GM12878 (cell line): Measurements from ENCODE around the gene ERG. TPM values are rescaled to one million over a fixed set of nuclear protein-coding genes. Genes with fewer than 3 reads are reported as not detected.

Experiments
- ATAC-seq: fragments of 200-7000 bp; cut with Tn5 transposase; 3 replicates; pipeline ENCODE4 v1.9.1; 2020; ENCODE audit warnings: mild to moderate bottlenecking, moderate library complexity
- BruUV-seq: library from RNA; stranded (reverse); fragments of 400-500 nt; replicated peaks from 2 replicates; lab custom pipeline; 2021; lab: Mats Ljungman, UMichigan
- CTCF ChIA-PET: fragments of 300-600 bp; sonication (Branson Sonifier 250); formaldehyde crosslinking; extraction: SDS; loops from one replicate; lab custom pipeline; 2021; ENCODE audit warnings: inconsistent platforms; lab: Yijun Ruan, JAX
- POLR2A ChIA-PET: fragments of 350-600 bp; formaldehyde crosslinking; extraction: SDS; loops from one replicate; lab custom pipeline; 2021; ENCODE audit warnings: inconsistent platforms; lab: Charles Lee
- RAD21 ChIA-PET: fragments of 300-600 bp; sonication (Branson Sonifier 250); formaldehyde crosslinking; loops from one replicate; lab custom pipeline; 2023; ENCODE audit warnings: antibody characterized with exemption; ENCODE audit not compliant: unreplicated experiment; lab: Charles Lee
- SMC1A ChIA-PET: fragments of 300-600 bp; sonication (Branson Sonifier 250); formaldehyde crosslinking; loops from one replicate; lab custom pipeline; 2023; ENCODE audit not compliant: unreplicated experiment, uncharacterized antibody; lab: Charles Lee
- DNase-seq: peaks from one replicate; pipeline ENCODE4 v3.0.0-alpha.2; 2011; ENCODE audit warnings: low read depth, low spot score
- FAIRE-seq: peaks from 3 replicates; lab custom pipeline; 2011; peaks lifted over from hg19 to GRCh38; lab: Jason Lieb, UNC
- H2AFZ ChIP-seq: 2 replicates; pipeline ENCODE4 v1.6.0; 2011; ENCODE audit warnings: low read depth, low read length, control low read depth; ENCODE audit not compliant: control insufficient read depth
- H3K27ac ChIP-seq: 2 replicates; pipeline ENCODE4 v1.5.1; 2011; ENCODE audit warnings: control low read depth; ENCODE audit not compliant: control insufficient read depth, insufficient read depth
- H3K27me3 ChIP-seq, 2 experiments: replicated peaks in 1 of 2; 2 replicates each; pipeline versions ENCODE4 v1.6.0 to v1.6.1; 2011; ENCODE audit warnings: low read length in 1 of 2; ENCODE audit not compliant: control insufficient read depth in 2 of 2, insufficient read depth in 2 of 2
- H3K36me3 ChIP-seq, 2 experiments: 2 replicates each; pipeline ENCODE4 v1.5.1; 2011; ENCODE audit warnings: low read length in 1 of 2; ENCODE audit not compliant: control insufficient read depth in 2 of 2, insufficient read depth in 2 of 2
- H3K4me1 ChIP-seq: 2 replicates; pipeline ENCODE4 v1.6.1; 2011; ENCODE audit warnings: mild to moderate bottlenecking, low read length, moderate library complexity, mixed read lengths; ENCODE audit not compliant: control insufficient read depth, insufficient read depth
- H3K4me2 ChIP-seq: 2 replicates; pipeline ENCODE4 v1.6.0; 2011; ENCODE audit warnings: control low read depth; ENCODE audit not compliant: control insufficient read depth, insufficient read depth
- H3K4me3 ChIP-seq: fragments of 200-600 bp; sonication (generic); 2 replicates; pipeline ENCODE4 v1.5.1; 2016
- H3K79me2 ChIP-seq: 2 replicates; pipeline ENCODE4 v1.6.0; 2011; ENCODE audit warnings: low read length; ENCODE audit not compliant: control insufficient read depth, insufficient read depth
- H3K9ac ChIP-seq: 2 replicates; pipeline ENCODE4 v1.8.0; 2011; ENCODE audit warnings: low read length, control low read depth, mixed read lengths; ENCODE audit not compliant: control insufficient read depth, insufficient read depth
- H3K9me3 ChIP-seq: replicated peaks from 3 replicates; pipeline ENCODE4 v1.5.1; 2011; ENCODE audit warnings: mild to moderate bottlenecking, low read length; ENCODE audit not compliant: control insufficient read depth, insufficient read depth
- H4K20me1 ChIP-seq: 2 replicates; pipeline ENCODE4 v1.6.0; 2011; ENCODE audit not compliant: control insufficient read depth, insufficient read depth
- ASH2L ChIP-seq: fragments of 300-600, 200-600 bp; sonication (generic); IDR thresholded peaks from 2 replicates; pipeline ENCODE4 v1.6.1; 2017; ENCODE audit warnings: low read depth, mild to moderate bottlenecking, borderline replicate concordance
- CBFB ChIP-seq: IDR thresholded peaks from 2 replicates; pipeline ENCODE4 v1.6.1; 2016; ENCODE audit warnings: antibody characterized with exemption, low read depth
- CHD4 ChIP-seq: fragments of 200-600 bp; sonication (generic); IDR thresholded peaks from 2 replicates; pipeline ENCODE4 v1.6.1; 2016; ENCODE audit warnings: mild to moderate bottlenecking
- CREM ChIP-seq: IDR thresholded peaks from 2 replicates; pipeline ENCODE4 v1.6.1; 2014; ENCODE audit warnings: antibody characterized with exemption, low read depth
- CUX1 ChIP-seq: IDR thresholded peaks from 2 replicates; pipeline ENCODE4 v1.6.1; 2012; ENCODE audit warnings: improper control_type of control experiment, low read depth, low read length; ENCODE audit not compliant: insufficient replicate concordance
- IKZF1 ChIP-seq: fragments of 450-650 bp; conservative IDR thresholded peaks from 2 replicates; pipeline ENCODE4 v1.6.1; 2017; ENCODE audit warnings: antibody characterized with exemption, mild to moderate bottlenecking
- IRF3 ChIP-seq: fragments of 450-650 bp; IDR thresholded peaks from 2 replicates; pipeline ENCODE4 v1.6.1; 2014; ENCODE audit warnings: mild to moderate bottlenecking
- MEF2B ChIP-seq: fragments of 450-650 bp; IDR thresholded peaks from 2 replicates; pipeline ENCODE4 v1.6.1; 2018; ENCODE audit warnings: mild to moderate bottlenecking, moderate library complexity; ENCODE audit not compliant: partially characterized antibody, poor library complexity, severe bottlenecking
- PML ChIP-seq: IDR thresholded peaks from 2 replicates; pipeline ENCODE4 v1.6.1; 2012; ENCODE audit warnings: low read length, inconsistent platforms
- STAT1 ChIP-seq: fragments of 450-650 bp; conservative IDR thresholded peaks from 2 replicates; pipeline ENCODE4 v1.6.1; 2014; ENCODE audit warnings: antibody characterized with exemption, mild to moderate bottlenecking
- WGBS: methylation state at CpG from one replicate; pipeline ENCODE4 v1.1.6; 2016; ENCODE audit warnings: low lambda C conversion rate; ENCODE audit not compliant: insufficient replicate concordance, insufficient coverage; ENCODE audit errors: missing lambda C conversion rate; 5-methylcytosine and 5-hydroxymethylcytosine counted together
- in situ Hi-C: fragments of 300-500 bp; cut with MboI; formaldehyde crosslinking; loops from 9 replicates; pipeline ENCODE4 v1.14.3; 2018; ENCODE audit warnings: mixed read lengths
- intact Hi-C: fragments of 100-400 bp; cut with micrococcal nuclease; formaldehyde crosslinking; loops from one replicate; pipeline ENCODE4 v1.14.2; 2022; ENCODE audit not compliant: unreplicated experiment
- polyA plus RNA-seq, 11 experiments: library from polyadenylated mRNA; depleted of rRNA in 4 of 11; unstranded in 6 of 11; stranded (reverse) in 5 of 11; fragments of >200 nt; fragmentation: Nextera tagmentation in 4 of 11; fragmentation: Illumina TruSeq in 1 of 11; extraction: Ambion mirVana in 4 of 11; extraction: Trizol in 1 of 11; gene quantifications; 1 replicate in 1 of 11; 2 replicates in 10 of 11; pipeline versions ENCODE4 v1.2.1 to v1.2.3, GENCODE V29; 2011 to 2016; ENCODE audit warnings: inconsistent platforms in 2 of 11, missing spikeins in 2 of 11, low read depth in 1 of 11
- total RNA-seq, 4 experiments: library from RNA; depleted of rRNA in 3 of 4; stranded (reverse); fragments of >200 nt in 3 of 4; fragmentation: Illumina TruSeq in 1 of 4; extraction: Trizol in 1 of 4; gene quantifications; 2 replicates each; pipeline versions ENCODE4 v1.2.1 to v1.2.3, GENCODE V29; 2013 to 2021
- TF ChIP-seq, protein P1 (sequence below): IDR thresholded peaks from 2 replicates; pipeline ENCODE4 v1.6.1; 2012; ENCODE audit warnings: low read depth, low read length, improper control_type of control experiment

ERG gene
- total and polyA plus RNA-seq, 10 of the 15 experiments (the other 5 are each of a cell fraction or from before 2014, with no cell fraction given) = not detected

DNA sequence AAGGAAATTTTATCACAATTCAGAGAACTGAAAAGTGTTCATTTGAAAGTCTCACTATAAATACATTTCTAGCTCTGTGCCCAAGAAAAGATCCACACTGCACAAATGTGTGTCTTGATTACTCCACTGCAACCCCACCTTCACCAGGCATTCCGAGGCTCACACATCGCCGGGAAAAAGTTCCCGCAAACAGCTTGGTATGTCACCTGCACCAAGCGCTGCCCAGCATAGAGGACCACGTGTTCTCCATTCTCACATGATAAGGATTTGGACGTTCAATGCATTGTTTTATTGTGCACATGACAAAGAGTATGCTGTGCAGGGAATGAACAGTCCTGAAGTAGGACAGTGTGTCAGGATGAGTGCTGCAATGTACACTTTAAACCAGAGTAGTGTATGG, 70.1 kb downstream of the ERG start (continued):
- TF ChIP-seq PML (no peak), IRF3 (no peak)

GRCh38 chr21:38424305-38425019, 73.8 kb downstream of the ERG start:
- ChIA-PET RAD21 (no interaction called here), CTCF (no interaction called here), POLR2A (no interaction called here), SMC1A (no interaction called here)
- intact Hi-C loops (no loop called here), in situ Hi-C loops (no loop called here)
- no peak for DNase-seq
- no peak overlapping the region for H3K9ac ChIP-seq
- no peaks in the 10 kb centered on the region for H3K4me1 ChIP-seq
- no peak for ATAC-seq
- no TSS peak for BruUV-seq
- H3K9me3 ChIP-seq = no peaks in the 10 kb centered on the region
- peaks cover 0 to 2% of the 10 kb centered on the region in 2 experiments; a peak in 1 of 4 replicates for H3K27me3 ChIP-seq
- no peak overlapping the region for H3K27ac ChIP-seq
- H3K4me3 ChIP-seq = no peak overlapping the region
- TF ChIP-seq, protein P1, sequence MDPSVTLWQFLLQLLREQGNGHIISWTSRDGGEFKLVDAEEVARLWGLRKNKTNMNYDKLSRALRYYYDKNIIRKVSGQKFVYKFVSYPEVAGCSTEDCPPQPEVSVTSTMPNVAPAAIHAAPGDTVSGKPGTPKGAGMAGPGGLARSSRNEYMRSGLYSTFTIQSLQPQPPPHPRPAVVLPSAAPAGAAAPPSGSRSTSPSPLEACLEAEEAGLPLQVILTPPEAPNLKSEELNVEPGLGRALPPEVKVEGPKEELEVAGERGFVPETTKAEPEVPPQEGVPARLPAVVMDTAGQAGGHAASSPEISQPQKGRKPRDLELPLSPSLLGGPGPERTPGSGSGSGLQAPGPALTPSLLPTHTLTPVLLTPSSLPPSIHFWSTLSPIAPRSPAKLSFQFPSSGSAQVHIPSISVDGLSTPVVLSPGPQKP = no peak
- no peak for TF ChIP-seq CUX1
- no peak for TF ChIP-seq IKZF1
- TF ChIP-seq STAT1 = no peak
- no peak for TF ChIP-seq CREM
- no peak for TF ChIP-seq CHD4
- no peak for TF ChIP-seq MEF2B
- TF ChIP-seq CBFB = no peak
- no peak for TF ChIP-seq ASH2L
- 43% methylated on average over 11 of the region's 11 CpGs for WGBS
- H3K79me2 ChIP-seq = no peaks in the 10 kb centered on the region
- no peak overlapping the region for H2AFZ ChIP-seq
- no peaks in the 10 kb centered on the region for H3K36me3 ChIP-seq
- no peak for FAIRE-seq
- no peaks in the 10 kb centered on the region for H4K20me1 ChIP-seq
- no peak overlapping the region for H3K4me2 ChIP-seq
